DMS79 (cell line): ENCODE data around the gene PEMT.

Experiments
- DNase-seq: peaks from one replicate; lab custom pipeline; 2025; lab: John Stamatoyannopoulos, UW

The PEMT gene

GRCh38 chr17:17553217-17554195 is 38.0 kb downstream of the PEMT start:
- no peak for DNase-seq

- no peak for DNase-seq
Measured at GRCh38 chr17:17552351-17553216, 38.9 kb downstream of the PEMT start.

GRCh38 chr17:17551361-17551760 is 40.1 kb downstream of the PEMT start:
- DNase-seq: no peak

GRCh38 chr17:17549732-17550366 is 41.7 kb downstream of the PEMT start:
- DNase-seq: no peak

- DNase-seq: no peak
Measured at GRCh38 chr17:17548044-17548443, 43.5 kb downstream of the PEMT start.

GRCh38 chr17:17547210-17547764 is 44.2 kb downstream of the PEMT start:
- no peak for DNase-seq

- no peak for DNase-seq
Measured at GRCh38 chr17:17546399-17547185, 44.9 kb downstream of the PEMT start.

GRCh38 chr17:17545984-17546383 is 45.5 kb downstream of the PEMT start:
- DNase-seq: no peak

- DNase-seq: no peak
Measured at GRCh38 chr17:17545031-17545820, 46.3 kb downstream of the PEMT start.

- DNase-seq: no peak
Measured at GRCh38 chr17:17542906-17543635, 48.4 kb downstream of the PEMT start.

GRCh38 chr17:17541640-17542001 is 49.9 kb downstream of the PEMT start:
- no peak for DNase-seq

- DNase-seq: no peak
Measured at GRCh38 chr17:17540935-17541639, 50.4 kb downstream of the PEMT start.

- peak; percentile 32 for DNase-seq
Measured at GRCh38 chr17:17540278-17540906, 51.1 kb downstream of the PEMT start.

GRCh38 chr17:17539591-17539990 is 51.9 kb downstream of the PEMT start:
- no peak for DNase-seq

- peak; percentile 52 for DNase-seq
Measured at GRCh38 chr17:17538417-17539391, 52.8 kb downstream of the PEMT start.

- no peak for DNase-seq
Measured at GRCh38 chr17:17537311-17538099, 54.0 kb downstream of the PEMT start.

- DNase-seq: no peak
Measured at GRCh38 chr17:17536702-17537101, 54.8 kb downstream of the PEMT start.
